A673 (cell line): ENCODE data around the gene RGS7. TPM values are rescaled to one million over a fixed set of nuclear protein-coding genes. Genes with fewer than 3 reads are reported as not detected.

Experiments used
- BruUV-seq: library from RNA; stranded (reverse); fragments of 400-500 nt; replicated peaks from 2 replicates; lab custom pipeline; 2021; lab: Mats Ljungman, UMichigan
- CTCF ChIA-PET: fragments of 300-600 bp; sonication (Branson Sonifier 250); formaldehyde crosslinking; loops from one replicate; lab custom pipeline; 2022; ENCODE audit warnings: antibody characterized with exemption; lab: Charles Lee
- POLR2A ChIA-PET: fragments of 300-600 bp; sonication (Branson Sonifier 250); formaldehyde crosslinking; loops from one replicate; lab custom pipeline; 2022; ENCODE audit warnings: antibody characterized with exemption; ENCODE audit not compliant: low non-redundant PET; lab: Charles Lee
- DNase-seq: peaks from one replicate; pipeline ENCODE4 v3.0.0-alpha.2; 2015; ENCODE audit warnings: low spot score
- H3K27ac ChIP-seq: fragments of 200-600 bp; sonication (generic); 2 replicates; pipeline ENCODE4 v1.5.1; 2016; ENCODE audit warnings: mixed run types, low read depth, mild to moderate bottlenecking, mixed read lengths, antibody characterized with exemption, low read length; ENCODE audit not compliant: poor library complexity, severe bottlenecking
- H3K27me3 ChIP-seq: fragments of 200-600 bp; sonication (generic); replicated peaks from 2 replicates; pipeline ENCODE4 v1.6.1; 2017; ENCODE audit warnings: mixed run types, low read depth, mild to moderate bottlenecking, mixed read lengths, antibody characterized with exemption, low read length; ENCODE audit not compliant: insufficient read depth, poor library complexity
- H3K36me3 ChIP-seq: fragments of 200-600 bp; sonication (generic); 2 replicates; pipeline ENCODE4 v1.6.1; 2016; ENCODE audit warnings: mixed run types, mild to moderate bottlenecking, mixed read lengths, antibody characterized with exemption, low read length; ENCODE audit not compliant: insufficient read depth, poor library complexity, severe bottlenecking
- H3K4me1 ChIP-seq: fragments of 200-600 bp; sonication (generic); 2 replicates; pipeline ENCODE4 v1.6.1; 2017; ENCODE audit warnings: mixed run types, mild to moderate bottlenecking, mixed read lengths, antibody characterized with exemption, low read length; ENCODE audit not compliant: insufficient read depth, poor library complexity, severe bottlenecking
- H3K4me3 ChIP-seq: fragments of 200-600 bp; sonication (generic); 2 replicates; pipeline ENCODE4 v1.5.1; 2016; ENCODE audit warnings: low read depth, mixed run types, mild to moderate bottlenecking, mixed read lengths, low read length; ENCODE audit not compliant: poor library complexity, severe bottlenecking
- H3K9me3 ChIP-seq: fragments of 200-600 bp; sonication (generic); 2 replicates; pipeline ENCODE4 v1.6.1; 2016; ENCODE audit warnings: mixed run types, low read depth, mild to moderate bottlenecking, mixed read lengths, antibody characterized with exemption, low read length; ENCODE audit not compliant: poor library complexity, severe bottlenecking
- EZH2 ChIP-seq: fragments of 200-600 bp; sonication (generic); IDR thresholded peaks from 2 replicates; pipeline ENCODE4 v1.6.1; 2017; ENCODE audit warnings: borderline replicate concordance, low read depth, mild to moderate bottlenecking, mixed read lengths, antibody characterized with exemption, low read length; ENCODE audit not compliant: poor library complexity, severe bottlenecking
- intact Hi-C: fragments of 100-400 bp; cut with micrococcal nuclease; formaldehyde crosslinking; loops from one replicate; pipeline ENCODE4 v1.10.0; 2022; ENCODE audit not compliant: unreplicated experiment
- total RNA-seq: library from RNA; stranded (reverse); gene quantifications from 2 replicates; pipeline ENCODE4 v1.2.3, GENCODE V29; 2021
- TF ChIP-seq, protein P1 (sequence below): fragments of 300-800, 200-600 bp; sonication (generic); conservative IDR thresholded peaks from 2 replicates; pipeline ENCODE4 v1.5.1; 2017; ENCODE audit warnings: low read depth, mild to moderate bottlenecking, antibody characterized with exemption, low read length, moderate library complexity, mixed read lengths

The RGS7 gene
- total RNA-seq, 1 experiment from 2014 or later: not detected

DNA sequence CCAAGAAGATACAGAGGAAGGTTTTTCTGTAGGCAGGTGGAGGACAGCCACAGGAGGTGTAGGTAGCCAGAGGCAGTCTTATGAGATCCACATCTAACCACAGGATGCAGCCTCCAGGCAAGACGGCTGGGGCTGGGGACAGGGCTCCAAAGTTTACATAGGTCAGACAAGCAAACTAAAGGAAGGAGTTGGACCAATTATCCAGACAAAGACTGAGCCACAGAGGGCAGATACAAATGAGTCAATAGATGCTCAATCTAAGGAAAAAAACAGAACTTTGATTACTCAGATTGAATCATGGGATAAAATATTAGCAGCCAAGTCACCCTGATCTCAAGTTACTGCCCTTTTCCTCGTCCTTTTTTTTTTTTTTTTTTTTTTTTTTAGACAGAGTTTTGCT is 91.6 kb downstream of the RGS7 start:
- peaks cover 2% of the 10 kb centered on the region for H3K27me3 ChIP-seq
- no peak for DNase-seq
- H3K4me3 ChIP-seq: no peak overlapping the region
- H3K4me1 ChIP-seq: no peaks in the 10 kb centered on the region
- TF ChIP-seq EZH2: no peak
- TF ChIP-seq, protein P1, sequence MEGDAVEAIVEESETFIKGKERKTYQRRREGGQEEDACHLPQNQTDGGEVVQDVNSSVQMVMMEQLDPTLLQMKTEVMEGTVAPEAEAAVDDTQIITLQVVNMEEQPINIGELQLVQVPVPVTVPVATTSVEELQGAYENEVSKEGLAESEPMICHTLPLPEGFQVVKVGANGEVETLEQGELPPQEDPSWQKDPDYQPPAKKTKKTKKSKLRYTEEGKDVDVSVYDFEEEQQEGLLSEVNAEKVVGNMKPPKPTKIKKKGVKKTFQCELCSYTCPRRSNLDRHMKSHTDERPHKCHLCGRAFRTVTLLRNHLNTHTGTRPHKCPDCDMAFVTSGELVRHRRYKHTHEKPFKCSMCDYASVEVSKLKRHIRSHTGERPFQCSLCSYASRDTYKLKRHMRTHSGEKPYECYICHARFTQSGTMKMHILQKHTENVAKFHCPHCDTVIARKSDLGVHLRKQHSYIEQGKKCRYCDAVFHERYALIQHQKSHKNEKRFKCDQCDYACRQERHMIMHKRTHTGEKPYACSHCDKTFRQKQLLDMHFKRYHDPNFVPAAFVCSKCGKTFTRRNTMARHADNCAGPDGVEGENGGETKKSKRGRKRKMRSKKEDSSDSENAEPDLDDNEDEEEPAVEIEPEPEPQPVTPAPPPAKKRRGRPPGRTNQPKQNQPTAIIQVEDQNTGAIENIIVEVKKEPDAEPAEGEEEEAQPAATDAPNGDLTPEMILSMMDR: no peak
- BruUV-seq: no TSS peak
- ChIA-PET CTCF (no interaction called here), POLR2A (no interaction called here)
- H3K27ac ChIP-seq: no peak overlapping the region
- no peaks in the 10 kb centered on the region for H3K36me3 ChIP-seq
- H3K9me3 ChIP-seq: no peaks in the 10 kb centered on the region
- intact Hi-C loops: no loop called here

DNA sequence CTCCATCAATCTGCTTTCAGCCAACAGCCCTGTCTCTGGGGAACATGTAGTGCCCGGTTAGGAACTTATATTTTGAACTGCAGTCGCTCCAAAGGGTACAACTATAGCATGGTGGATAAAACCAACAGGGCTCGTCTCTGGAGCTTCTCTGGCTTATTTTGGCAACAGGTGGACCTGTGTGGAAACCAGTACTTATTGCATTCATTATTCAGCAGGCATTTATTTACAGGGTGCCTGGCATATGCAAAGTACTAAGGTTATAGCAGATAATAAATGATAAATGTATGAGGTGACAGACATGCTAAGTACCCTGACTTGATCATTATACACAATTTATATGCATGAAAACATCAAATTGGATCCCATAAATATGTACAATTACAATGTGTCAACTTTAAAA is 93.7 kb downstream of the RGS7 start:
- H3K27me3 ChIP-seq: peaks cover 2% of the 10 kb centered on the region
- DNase-seq: no peak
- no peaks in the 10 kb centered on the region for H3K36me3 ChIP-seq
- no TSS peak for BruUV-seq
- ChIA-PET CTCF (no interaction called here), POLR2A (no interaction called here)
- no peaks in the 10 kb centered on the region for H3K9me3 ChIP-seq
- H3K27ac ChIP-seq: no peak overlapping the region
- TF ChIP-seq, protein P1: no peak
- TF ChIP-seq EZH2: no peak
- intact Hi-C loops: no loop called here
- no peaks in the 10 kb centered on the region for H3K4me1 ChIP-seq
- H3K4me3 ChIP-seq: no peak overlapping the region

DNA sequence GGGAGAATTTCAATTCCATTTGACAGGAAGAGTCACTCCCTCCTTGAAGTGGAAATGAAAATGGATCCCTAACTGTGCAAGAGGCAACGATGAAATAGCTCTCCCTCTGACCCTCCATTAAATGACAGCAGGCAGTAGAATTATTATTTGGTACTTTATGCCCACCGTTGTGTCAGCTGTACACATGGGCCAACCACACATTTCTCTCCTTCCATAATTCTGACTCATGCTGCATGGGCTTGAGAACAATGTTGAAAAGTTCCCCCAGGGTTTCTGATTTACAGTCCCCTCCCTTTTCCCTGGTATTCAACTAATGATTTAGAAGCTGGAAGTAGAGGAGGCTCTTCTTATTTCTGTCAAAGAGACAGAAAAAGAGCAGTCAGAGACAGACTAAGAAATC is 103.5 kb downstream of the RGS7 start:
- ChIA-PET POLR2A (no interaction called here), CTCF (no interaction called here)
- TF ChIP-seq, protein P1: no peak
- TF ChIP-seq EZH2: no peak
- BruUV-seq: no TSS peak
- intact Hi-C loops: no loop called here
- Histone ChIP-seq H3K36me3 (no peaks in the 10 kb centered on the region), H3K9me3 (no peaks in the 10 kb centered on the region), H3K4me1 (no peaks in the 10 kb centered on the region), H3K27me3 (no peaks in the 10 kb centered on the region), H3K27ac (no peak overlapping the region), H3K4me3 (no peak overlapping the region)
- DNase-seq: no peak
